ENCODE results near the gene GAST. TPM values are rescaled to one million over a fixed set of nuclear protein-coding genes. Genes with fewer than 3 reads are reported as not detected.

Gene GAST
- total RNA-seq, 4 donors from 2014 or later, result not detected

GRCh38 chr17:41665566-41666236 lies 46.4 kb upstream of the GAST start:
- Histone ChIP-seq H3K27ac (peak overlapping the region; percentile 60 to 88 (median 77)), H3K36me3 (no peaks in the 10 kb centered on the region), H3K4me1 (peaks cover 12 to 21% of the 10 kb centered on the region in 2 donors), H3K27me3 (no peaks in the 10 kb centered on the region), H3K4me3 (replicated peaks in 1 of 3) (peak overlapping the region in 2 of 3 donors; percentile 28 to 35), H3K9me3 (no peaks in the 10 kb centered on the region)
- TF ChIP-seq POLR2A (IDR thresholded peaks at IDR 0.05) (peak in 1 of 2 donors; percentile 76), CTCF (IDR thresholded peaks at IDR 0.05) (peak; percentile 73 to 98 (median 92))
- intact Hi-C loops (cut with DNase I), result loop anchor here (5.0 kb wide), 1 partner anchor 863 kb away; no protein-coding TSS in a partner anchor
- 4 to 6% methylated on average over 17 to 38 of the region's 39 CpGs for WGBS, 2 donors
- peak; percentile 91 to 92 for DNase-seq

- Histone ChIP-seq H3K27me3 (no peaks in the 10 kb centered on the region), H3K9me3 (no peaks in the 10 kb centered on the region), H3K36me3 (no peaks in the 10 kb centered on the region), H3K27ac (peak overlapping the region; percentile 60 to 88 (median 77)), H3K4me3 (replicated peaks in 1 of 3) (peak overlapping the region in 1 of 3 donors; percentile 28), H3K4me1 (peaks cover 12 to 21% of the 10 kb centered on the region in 2 donors)
- TF ChIP-seq CTCF (IDR thresholded peaks at IDR 0.05) (peak in 1 of 6 experiments; percentile 14), POLR2A (IDR thresholded peaks at IDR 0.05) (no peak)
- 12 to 19% methylated on average over 11 of the region's 11 CpGs for WGBS, 2 donors
- intact Hi-C loops (cut with DNase I), result loop anchor here (5.0 kb wide), 1 partner anchor 864 kb away; no protein-coding TSS in a partner anchor
- peak in 1 of 2 donors; percentile 34 for DNase-seq
These were observed 45.9 kb upstream of the GAST start for GRCh38 chr17:41666237-41666641.

GRCh38 chr17:41666708-41667279 lies 45.3 kb upstream of the GAST start:
- H3K9me3 ChIP-seq, result no peaks in the 10 kb centered on the region
- intact Hi-C loops (cut with DNase I), result loop anchor here (5.0 kb wide), 1 partner anchor 864 kb away; no protein-coding TSS in a partner anchor
- WGBS, 2 donors, result 4 to 5% methylated on average over 4 to 21 of the region's 23 CpGs

GRCh38 chr17:41667280-41668041 lies 44.7 kb upstream of the GAST start:
- no peak for DNase-seq
- Histone ChIP-seq H3K36me3 (no peaks in the 10 kb centered on the region), H3K4me3 (replicated peaks in 1 of 3) (peak overlapping the region in 1 of 3 donors; percentile 28), H3K9me3 (no peaks in the 10 kb centered on the region), H3K27me3 (no peaks in the 10 kb centered on the region), H3K27ac (peak overlapping the region in 2 of 3 donors; percentile 17 to 77), H3K4me1 (peaks cover 12 to 21% of the 10 kb centered on the region in 2 donors)
- TF ChIP-seq POLR2A (IDR thresholded peaks at IDR 0.05) (no peak), CTCF (IDR thresholded peaks at IDR 0.05) (no peak)
- intact Hi-C loops (cut with DNase I), result loop anchor here (5.0 kb wide), 1 partner anchor 865 kb away; no protein-coding TSS in a partner anchor
- WGBS, 2 donors, result 51 to 52% methylated on average over 23 of the region's 23 CpGs

More at GRCh38 chr17:41666708-41667279, 45.3 kb upstream of the GAST start:
- Histone ChIP-seq H3K36me3 (no peaks in the 10 kb centered on the region), H3K27me3 (no peaks in the 10 kb centered on the region), H3K4me3 (replicated peaks in 1 of 3) (peak overlapping the region in 1 of 3 donors; percentile 28), H3K27ac (peak overlapping the region; percentile 60 to 88 (median 77)), H3K4me1 (peaks cover 12 to 21% of the 10 kb centered on the region in 2 donors)
- DNase-seq, result peak; percentile 82 to 85
- TF ChIP-seq CTCF (IDR thresholded peaks at IDR 0.05) (peak; percentile 75 to 98 (median 94)), POLR2A (IDR thresholded peaks at IDR 0.05) (peak in 1 of 2 donors; percentile 22)
